SKM-1 (cell line): ENCODE measurements around the gene GPR156.
"Not testable (repeated sequence)": the region's sequence is repeated elsewhere in the genome, so short reads cannot be mapped to it uniquely, and the experiment has no call there.

ENCODE experiments used
- DNase-seq: peaks from one replicate; lab custom pipeline; 2025; ENCODE audit not compliant: unreplicated experiment; lab: John Stamatoyannopoulos, UW

GPR156 gene

DNA sequence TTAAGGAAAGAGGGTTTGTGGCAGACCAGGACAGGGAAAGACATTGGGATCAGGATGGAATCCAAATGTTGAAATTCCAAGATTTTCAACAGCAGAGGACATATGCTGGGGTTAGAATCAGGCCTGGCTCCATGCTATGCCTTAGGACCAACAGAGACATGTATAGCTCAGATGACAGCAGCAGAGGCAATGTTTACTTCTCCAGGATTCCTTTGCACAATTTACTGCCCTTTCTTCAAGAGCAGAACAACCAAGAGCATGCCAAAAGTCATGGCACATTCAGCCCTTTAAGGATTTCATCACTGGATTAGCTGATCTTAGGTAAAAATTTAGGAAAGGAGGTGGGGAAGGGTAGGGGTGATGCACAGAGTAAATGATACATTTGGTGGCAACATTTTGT is 121.2 kb downstream of the GPR156 start:
- no peak for DNase-seq

DNA sequence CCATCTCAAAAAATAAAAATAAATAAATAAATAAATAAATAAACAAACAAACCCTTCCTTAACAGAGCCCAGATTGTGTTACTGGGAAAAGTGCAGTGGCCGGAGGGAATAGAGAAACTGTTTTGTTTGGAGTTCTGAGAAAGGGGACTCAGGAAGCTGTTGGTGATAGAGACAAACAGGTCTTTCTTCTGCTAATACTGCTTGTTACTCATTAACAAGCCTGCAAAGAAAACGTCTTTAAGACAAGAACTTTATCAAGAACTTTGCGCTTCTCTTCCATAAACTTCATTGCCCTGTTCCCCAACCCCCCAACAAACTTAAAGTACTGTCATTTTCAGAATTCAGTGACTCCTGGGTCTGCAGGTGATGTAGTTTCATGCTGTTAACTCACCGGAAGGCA is 122.0 kb downstream of the GPR156 start:
- DNase-seq = no peak

DNA sequence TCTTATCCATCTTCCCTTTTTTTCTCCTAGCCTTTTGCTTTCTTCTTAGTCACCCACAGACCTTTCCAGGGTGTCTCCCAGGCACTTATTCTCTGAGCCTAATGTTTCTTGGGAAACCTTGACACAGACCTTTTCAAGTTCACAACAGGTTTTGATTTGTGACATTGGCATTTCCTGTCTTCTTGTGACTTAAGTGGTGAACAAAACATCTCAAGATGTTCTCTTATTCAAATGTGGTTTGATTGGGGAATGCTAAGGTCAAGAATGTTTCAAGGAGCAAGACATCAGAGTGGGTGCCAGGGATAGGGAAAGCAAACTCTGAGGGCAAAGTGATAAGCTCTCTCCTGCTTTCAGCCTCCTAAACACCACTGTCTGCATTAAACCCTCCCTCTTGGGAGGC is 122.6 kb downstream of the GPR156 start:
- no peak for DNase-seq

DNA sequence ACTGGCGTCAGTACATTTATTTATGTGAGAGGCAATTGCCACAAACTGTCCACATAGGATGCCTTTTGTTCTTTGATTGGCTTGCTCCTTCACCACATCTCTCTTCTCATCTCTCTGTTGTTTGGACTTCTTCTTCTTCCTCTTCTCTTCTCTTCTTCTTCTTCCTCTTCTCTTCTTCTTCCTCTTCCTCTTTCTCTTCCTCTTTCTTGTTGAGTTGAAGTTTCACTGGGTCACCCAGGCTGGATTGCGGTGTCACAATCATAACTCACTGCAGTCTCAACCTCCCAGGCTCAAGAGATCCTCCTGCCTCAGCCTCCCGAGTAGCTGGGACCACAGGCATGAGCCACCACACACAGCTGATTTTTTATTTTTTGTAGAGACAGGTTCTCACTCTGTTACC is 123.1 kb downstream of the GPR156 start:
- DNase-seq = peak; percentile 93

DNA sequence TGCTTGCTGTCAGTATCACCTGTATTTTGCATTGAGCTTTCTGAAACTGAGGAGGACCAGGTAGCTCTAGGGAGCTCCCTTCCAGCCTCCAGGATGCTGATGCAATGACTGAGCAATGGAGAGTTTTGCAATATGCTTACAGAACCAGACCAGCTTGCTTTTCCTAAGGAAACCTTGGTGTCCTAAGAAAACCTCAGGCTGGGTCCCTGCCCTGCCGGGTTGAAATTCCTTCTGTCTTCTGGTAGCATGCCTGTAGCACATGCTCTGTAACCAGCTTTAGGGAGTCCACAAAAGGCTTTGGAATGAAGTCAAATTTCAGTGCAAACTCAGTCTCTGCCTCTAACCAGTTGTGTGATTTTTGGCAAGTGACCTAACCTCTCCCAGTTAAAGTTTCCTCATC is 125.0 kb downstream of the GPR156 start:
- DNase-seq = peak; percentile 24

DNA sequence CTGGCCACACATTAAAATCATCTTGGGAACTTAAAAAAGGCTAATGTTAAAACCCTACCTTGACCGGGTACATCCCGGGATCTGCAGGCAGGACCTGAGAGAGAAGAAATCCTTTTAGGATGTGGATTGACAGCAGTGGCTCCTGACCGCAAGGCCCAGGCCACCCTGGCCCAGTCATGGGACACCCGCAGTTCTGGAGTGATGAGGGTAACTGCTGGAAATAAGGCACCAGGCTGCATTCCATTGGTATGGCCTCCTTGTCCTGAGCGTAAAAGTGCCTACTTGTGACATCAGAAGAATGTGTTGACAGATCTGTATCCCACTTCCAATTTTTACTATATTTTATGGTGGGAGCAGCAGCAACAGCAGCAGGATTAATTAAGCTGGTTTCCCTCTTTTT is 127.3 kb downstream of the GPR156 start:
- no peak for DNase-seq

DNA sequence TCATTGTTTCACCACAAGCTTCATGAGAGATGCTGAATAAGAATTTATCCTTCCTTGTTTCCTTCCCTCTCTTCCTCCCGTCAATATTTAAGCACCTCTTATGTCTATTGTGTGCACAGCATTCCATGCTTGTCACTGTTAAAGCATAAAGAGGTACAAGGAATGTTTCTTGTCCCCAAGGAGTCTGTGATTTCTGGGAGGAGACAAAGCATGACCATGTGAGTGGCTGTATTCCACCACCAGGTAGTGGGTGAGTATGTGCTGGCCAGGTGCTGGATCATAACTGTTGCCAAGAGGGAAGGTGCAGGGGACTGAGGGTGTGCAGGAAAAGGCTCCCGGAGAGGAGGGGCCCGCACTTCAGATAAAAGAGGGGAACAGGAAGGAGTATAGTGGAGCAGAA is 127.9 kb downstream of the GPR156 start:
- DNase-seq = no peak

DNA sequence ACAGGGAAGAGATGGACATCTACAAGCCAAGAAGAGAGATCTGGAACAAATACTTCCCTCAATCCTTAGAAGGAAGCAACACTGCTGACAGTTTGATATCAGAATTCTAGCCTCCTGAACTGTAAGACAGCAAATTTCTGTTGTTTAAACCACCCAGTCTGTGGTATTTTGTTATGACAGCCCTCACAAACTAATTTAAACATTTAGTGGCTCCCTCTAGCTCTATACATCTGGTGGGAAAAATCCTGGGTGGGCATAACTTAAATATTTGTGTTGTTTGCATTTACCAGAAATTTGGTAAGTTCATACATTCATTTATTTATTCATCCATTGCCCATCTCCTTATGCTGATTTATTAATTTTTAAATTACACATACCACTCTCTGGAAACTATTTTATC is 128.3 kb downstream of the GPR156 start:
- no peak for DNase-seq

DNA sequence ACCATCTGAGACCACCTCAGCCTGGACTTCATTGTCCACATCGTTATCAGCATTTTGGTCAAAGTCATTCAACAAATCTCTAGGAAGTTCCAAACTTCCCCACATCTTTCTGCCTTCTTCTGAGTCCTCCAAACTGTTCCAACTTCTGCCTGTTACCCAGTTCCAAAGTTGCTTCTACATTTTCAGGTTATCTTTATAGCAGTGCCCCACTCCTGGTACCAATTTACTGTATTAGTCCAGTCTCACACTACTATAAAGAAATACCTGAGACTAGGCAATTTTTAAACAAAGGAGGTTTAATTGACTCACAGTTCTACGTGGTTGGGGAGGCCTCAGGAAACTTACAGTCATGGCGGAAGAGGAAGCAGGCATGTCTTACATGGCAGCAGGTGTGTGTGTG is 129.3 kb downstream of the GPR156 start:
- not testable (repeated sequence) for DNase-seq

DNA sequence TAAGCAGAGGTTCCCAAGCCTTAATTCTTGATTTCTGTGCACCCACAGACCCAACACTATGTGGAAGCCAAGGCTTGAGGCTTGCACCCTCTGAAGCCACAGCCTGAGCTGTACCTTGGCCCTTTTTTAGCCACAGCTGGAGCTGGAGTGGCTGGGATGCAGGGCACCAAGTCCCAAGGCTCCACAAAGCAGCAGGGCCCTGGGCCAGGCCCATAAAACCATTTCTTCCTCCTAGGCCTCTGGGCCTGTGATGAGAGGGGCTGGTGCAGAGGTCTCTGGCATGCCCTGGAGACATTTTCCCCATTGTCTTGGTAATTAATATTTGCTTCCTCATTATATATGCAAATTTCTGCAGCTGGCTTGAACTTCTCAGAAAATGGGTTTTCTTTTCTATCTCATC is 129.9 kb downstream of the GPR156 start:
- DNase-seq = no peak

DNA sequence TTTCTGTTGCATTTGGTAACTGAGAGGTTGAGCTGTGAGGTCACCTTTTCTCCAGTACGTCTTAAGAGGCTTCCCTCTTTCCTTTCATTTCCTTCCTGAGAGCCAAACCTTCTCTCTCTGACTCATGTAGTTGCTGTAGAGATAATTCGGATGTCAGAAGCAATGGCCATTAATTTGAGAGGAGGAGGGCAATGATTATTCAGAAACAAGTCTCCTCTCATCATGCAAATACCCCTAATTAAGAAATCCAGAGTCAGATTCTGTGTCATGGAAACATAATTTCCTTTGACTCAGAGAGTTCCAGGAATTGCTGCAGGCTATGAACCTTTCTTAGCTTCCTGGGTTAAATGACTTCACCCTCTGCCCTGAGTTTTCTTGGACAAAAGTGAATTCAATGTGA is 131.7 kb downstream of the GPR156 start:
- no peak for DNase-seq

DNA sequence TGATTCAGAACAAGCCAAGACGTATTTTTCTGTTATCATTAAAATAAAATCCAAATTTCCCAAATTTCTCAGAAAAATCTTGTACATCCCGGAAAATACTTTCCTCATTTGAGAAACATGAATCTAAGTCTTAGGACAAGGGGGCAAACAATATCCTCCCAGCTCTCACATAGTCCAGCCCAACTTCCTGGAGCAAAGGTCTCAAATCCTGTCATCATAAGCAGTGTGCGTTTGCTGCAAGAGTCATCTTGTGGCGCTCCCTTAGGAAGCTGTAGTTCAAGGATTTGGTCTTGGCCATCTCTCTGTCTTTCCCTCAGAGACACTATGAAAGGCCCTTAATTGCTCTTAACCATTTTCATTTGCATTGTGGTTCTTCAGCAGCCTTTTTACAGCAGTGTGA is 133.2 kb downstream of the GPR156 start:
- no peak for DNase-seq

DNA sequence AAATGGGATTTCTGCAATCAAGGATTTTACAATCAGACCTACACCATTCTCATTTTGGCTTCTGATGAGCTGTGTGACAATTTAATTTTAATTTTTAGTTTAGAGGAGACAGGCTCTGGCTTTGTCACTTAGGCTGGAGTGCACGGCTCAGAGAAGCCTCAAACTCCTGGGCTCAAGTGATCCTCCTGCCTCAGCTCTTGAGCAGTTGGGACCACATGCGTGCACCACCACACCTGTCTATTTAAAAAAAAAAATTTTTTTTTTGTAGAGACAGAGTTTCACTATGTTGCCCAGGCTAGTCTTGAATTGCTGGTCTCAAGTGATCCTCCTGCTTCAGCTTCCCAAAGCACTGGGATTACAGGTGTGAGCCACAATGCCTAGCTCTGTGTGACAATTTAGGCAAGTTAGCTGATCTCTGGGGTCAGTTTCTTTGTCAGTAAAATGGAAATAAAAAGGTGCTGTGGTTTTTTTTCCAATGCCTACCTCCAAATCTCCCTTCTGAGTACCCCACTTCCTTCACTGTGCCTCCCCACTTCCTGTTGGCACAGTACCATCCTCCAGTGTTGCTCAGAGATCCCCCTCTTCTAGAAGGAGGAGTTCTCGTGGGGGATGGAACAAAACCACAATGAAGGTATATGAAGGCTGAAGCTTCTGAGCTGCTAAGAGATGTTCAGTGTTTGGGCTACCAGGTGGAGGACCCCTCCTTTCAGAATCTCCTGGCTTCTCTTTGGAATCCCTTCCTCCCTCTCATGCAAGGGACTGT is 136.7 kb downstream of the GPR156 start:
- DNase-seq = no peak

DNA sequence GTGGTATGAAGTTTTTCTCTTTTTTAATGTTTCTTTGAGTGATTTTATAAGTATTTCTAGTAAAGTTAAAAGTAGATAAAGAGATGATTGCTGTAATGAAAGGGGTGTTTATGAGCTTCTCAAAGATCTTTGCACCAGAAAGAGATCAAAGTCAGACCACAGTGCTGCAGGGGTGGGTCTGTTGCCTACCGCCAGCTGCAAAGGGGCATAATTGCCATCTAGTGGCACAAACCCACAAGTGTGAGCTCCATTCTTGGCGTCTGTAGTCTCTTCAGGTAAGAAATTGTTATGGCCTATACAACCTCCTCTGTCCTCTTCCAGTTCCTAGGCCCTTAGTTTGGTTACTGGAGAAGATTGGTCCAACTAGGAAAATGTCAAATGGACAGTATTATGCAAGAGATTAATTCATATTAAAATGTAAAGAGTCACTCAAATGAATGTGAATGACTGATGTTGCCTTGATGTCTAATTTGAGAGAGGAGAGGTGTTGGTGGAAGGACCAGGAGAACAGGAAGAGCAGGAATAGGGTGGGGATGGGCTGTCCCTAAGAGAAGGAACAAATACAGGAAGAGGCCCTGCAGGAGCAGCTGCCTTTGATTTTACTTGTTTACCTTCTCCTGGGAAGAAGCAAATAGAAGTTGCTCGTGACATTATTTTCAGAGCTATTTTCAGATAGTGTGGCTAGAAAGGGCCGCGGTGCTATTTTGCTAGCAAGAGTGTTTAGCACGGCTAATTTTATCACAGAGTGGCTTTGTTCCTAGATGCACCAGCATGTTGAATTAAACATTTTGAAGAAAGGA is 137.8 kb downstream of the GPR156 start:
- DNase-seq = no peak

DNA sequence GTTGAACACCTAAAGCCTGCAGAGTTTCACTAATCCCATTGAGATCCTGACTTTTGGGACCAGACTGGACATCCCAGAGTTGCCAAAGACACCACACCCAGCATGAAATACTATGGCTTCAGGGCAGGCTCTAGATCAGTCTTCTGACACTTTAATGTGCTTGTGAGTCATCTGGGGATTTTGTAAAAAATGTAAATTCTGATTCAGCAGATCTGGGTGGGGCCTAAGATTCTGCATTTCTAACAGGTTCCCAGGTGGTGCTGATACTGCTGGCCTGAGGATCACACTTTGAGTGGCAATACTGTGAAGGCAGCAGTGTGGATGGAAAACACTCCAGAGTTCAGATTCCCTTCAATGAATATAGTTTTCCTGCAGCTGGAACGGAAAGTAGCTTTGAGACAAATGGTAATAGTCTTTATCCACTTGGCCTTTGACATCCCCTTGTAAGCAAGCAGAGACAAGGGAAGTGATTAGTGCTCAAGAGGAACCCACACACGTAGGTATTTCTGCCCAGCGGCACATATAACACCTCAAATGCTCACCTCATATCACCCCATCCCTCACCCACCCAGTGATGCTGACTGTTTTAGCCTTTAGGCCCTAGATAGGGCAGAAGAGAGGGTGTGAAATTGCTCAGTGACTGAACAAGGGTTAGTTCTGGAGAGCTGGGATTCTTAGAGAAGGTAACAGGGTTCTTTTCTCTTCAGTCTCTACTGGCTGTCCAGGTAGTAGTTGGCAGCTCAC is 139.3 kb downstream of the GPR156 start:
- DNase-seq = no peak

DNA sequence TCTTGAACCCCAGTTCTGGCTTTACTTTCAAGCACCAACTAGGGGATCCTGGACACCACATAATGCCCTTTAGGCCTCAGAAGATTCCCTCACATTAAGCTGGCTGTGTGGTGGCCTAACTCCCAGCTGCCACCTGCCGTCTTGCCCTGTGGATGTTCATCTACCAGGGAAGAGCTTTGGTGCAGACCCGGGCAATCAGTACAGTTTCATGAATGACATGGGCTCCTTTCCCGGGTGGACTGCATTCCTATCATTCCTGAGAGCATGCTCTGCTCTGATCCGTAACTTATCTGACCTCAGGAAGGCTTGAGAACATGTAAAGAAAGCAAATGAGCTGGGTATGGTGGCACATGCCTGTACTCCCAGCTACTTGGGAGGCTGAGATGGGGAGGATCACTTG is 140.8 kb downstream of the GPR156 start:
- no peak for DNase-seq

DNA sequence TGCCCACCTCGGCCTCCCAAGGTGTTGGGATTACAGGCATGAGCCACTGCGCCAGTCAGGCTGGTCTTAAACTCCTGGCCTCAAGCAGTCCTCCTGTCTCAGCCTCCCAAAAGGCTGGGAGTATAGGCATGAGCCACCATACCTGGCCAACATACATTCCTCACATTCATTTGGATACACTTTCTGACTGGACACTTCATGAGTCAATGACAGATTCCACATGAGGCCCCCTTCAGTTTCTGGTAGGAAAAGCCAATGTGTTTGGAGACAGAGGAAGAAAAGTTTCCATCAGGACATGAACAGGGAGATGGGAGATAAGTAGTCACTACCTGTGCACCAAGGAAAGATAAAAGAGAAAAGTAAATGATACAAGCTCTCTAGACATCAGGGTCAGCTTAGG is 141.3 kb downstream of the GPR156 start:
- DNase-seq = no peak

DNA sequence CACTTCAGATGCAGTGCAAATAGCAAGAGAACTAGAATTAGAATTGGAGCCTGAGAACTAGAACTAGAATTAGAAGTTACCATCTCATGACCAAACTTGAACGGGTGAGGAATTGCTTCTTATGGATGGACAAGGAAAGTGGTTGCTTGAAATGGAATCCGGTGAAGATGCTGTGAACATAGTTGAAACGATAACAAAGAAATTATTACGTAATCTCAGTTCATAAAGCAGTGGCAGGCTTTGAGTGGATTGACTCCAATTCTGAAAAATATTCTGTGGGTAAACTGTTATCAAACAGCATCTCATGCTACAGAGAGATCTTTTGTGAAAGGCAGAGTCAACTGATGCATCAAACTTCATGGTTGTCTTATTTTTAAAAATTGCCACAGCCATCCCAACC is 142.8 kb downstream of the GPR156 start:
- no peak for DNase-seq

DNA sequence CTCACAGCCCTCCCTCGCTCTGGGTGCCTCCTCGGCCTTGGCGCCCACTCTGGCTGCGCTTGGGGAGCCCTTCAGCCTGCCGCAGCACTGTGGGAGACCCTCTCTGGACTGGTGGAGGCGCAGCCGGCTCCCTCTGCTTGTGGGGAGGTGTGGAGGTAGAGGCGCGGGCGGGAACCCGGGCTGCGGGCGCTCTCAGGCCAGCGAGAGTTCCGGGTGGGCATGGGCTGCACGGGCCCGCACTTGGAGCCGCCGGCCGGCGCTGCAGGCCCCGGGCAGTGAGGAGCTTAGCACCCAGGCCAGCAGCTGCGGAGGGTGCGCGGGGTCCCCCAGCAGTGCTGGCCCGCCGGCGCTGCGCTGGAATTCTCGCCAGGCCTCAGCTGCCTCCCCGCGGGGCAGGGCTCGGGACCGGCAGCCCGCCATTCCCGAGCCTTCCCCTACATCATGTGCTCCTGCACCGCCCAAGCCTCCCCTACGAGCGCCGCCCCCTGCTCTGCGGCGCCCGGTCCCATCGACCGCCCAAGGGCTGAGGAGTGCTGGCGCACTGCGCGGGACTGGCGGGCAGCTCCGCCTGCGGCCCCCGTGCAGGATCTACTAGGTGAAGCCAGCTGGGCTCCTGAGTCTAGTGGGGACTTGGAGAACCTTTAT is 144.8 kb downstream of the GPR156 start:
- no peak for DNase-seq

DNA sequence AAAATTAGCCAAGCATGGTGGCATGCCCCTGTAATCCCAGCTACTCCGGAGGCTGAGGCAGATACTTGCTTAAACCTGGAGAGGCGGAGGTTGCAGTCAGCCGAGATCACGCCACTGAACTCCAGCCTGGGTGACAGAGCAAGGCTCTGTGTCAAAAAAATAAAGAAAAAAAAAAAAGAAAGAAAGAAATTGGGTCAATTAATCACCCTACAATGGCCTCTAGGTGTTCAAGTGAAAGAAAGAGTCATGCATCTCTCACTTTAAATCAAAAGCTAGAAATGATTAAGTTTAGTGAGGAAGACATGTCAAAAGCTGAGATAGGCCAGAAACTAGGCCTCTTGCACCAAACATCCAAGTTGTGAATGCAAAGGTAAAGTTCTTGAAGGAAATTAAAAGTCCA is 145.9 kb downstream of the GPR156 start:
- no peak for DNase-seq

DNA sequence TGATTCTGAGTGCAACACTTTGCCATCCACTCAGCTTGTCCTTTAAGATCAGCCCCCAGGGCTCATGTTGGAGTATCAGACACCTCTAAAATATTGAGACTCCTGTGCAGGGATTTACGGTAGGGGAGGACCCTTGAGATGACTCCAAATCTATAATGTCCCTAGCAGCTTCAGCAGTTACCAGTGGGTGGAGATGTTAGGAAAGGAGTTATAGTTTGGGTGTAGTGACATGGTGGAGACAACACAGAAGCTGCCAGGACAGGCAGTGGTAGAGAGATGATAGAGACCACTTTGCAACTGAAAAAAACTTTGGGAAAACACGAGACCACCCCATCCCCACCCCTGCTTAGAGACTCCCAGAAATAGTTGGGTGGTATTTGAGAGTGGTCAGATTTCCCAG is 147.5 kb downstream of the GPR156 start:
- no peak for DNase-seq
